ENCODE data around the gene ELAVL2.
"Not testable (repeated sequence)": the region's sequence is repeated elsewhere in the genome, so short reads cannot be mapped to it uniquely, and the experiment has no call there.

The ELAVL2 gene

DNA sequence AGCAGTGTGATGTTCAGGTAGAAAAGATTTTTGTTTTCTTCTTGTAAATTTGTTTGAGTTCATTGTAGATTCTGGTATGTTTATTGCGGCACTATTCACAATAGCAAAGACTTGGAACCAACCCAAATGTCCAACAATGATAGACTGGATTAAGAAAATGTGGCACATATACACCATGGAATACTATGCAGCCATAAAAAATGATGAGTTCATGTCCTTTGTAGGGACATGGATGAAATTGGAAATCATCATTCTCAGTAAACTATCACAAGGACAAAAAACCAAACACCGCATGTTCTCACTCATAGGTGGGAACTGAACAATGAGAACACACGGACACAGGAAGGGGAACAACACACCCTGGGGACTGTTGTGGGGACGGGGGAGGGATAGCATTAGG, 103.0 kb downstream of the ELAVL2 start:
- DNase-seq (ENCODE audit: low spot score): not testable (repeated sequence)

DNA sequence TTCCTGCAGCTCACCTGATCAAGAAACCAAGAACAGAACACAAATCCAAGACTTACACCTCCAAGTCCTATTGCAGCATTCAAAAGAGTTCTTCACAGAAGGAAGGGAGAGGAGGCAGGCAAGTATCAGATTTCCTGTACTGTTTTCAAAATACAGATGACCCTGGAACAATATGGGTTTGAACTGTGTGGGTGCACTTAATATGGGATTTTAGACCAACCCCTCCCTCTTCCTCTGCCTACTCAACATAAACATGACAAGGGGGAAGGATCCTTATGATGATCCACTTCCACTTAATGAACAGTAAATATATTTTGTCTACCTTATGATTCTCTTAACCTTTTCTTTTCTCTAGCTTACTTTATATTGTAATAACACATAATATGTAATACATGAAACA, 104.6 kb downstream of the ELAVL2 start:
- no peak for DNase-seq (ENCODE audit: low spot score)

DNA sequence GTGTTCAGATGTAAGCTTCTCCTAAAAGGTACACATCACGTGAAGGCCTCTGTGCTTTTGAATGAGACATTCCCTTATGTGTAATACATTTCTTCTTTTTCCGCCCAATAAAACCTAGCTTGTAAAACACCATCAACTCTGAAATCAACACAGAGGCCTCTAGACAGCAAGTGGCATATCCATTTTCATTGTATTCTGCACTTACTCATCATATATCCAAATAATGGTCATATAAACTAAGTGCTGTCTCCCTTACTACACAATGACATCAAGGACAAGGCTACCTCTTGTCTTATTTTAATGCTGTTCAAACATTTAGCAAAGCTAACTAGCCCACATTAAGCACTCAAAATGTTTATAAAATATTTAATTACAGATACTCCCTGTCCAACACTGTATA, 108.5 kb downstream of the ELAVL2 start:
- no peak for DNase-seq (ENCODE audit: low spot score)

DNA sequence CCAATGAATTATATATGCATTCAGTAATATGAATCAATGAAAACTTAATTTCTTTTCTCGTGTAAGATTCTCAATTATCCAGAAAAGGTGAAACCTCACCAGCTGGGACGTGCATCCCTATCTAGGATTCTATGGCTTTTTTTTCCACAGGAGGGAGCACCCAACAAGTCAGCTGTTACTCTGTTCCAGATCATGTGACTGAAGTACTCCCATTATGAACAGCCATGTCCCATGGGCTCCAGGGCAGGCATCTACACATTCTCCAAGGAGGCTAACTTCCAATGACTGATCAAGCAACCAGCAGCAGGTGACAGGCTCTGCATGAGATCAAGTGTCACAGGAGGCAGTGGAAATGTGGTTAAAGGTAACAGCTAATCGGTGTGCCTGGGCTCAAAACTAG, 118.8 kb downstream of the ELAVL2 start:
- DNase-seq (ENCODE audit: low spot score): no peak

DNA sequence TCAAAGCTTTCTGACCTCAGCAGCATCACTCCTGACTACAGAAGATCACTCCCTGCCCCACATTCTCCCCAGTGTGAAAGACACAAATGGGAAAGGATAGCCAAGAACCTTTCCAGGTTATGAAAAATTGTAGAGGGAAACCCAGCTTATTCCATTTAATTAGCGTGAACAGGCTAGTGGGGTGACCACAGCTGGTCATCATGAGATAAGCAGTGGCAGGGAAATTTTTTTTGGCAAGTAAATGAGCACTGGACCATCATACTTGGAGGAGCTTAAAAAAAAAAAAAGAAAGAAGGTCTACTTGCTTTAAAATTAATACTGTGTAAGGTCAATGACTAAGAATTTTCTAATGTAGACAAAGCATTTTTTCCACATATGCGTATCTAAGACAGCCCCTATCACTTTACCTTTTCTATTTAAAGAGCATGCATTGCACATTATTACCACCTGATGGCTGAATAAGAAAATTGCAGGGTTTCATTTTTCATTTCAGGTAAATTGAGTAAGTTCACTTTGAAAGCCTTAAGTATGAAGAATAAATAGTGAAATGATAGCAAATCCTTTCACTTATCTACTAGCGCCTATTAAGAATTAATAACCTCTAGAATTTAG, 123.6 kb downstream of the ELAVL2 start:
- no peak for DNase-seq (ENCODE audit: low spot score)

DNA sequence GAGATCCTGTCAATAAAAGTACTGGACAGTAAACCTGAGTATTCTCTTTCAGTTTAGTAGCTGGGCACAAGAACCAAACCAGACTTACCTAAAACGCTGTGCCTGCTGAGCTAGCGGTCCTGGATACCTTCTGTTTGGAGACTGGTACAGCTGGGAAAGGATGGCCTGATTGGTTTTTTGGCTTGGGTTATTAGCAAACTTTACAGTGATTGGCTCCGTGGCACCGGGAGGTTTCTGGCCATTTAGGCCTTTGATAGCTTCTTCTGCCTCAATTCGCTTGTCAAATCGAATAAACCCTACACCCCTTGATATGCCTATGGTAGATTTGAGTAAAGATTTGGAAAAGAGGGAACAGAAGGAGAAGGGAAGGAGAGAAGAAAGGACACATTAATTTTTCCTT, 124.7 kb downstream of the ELAVL2 start:
- DNase-seq (ENCODE audit: low spot score): no peak

DNA sequence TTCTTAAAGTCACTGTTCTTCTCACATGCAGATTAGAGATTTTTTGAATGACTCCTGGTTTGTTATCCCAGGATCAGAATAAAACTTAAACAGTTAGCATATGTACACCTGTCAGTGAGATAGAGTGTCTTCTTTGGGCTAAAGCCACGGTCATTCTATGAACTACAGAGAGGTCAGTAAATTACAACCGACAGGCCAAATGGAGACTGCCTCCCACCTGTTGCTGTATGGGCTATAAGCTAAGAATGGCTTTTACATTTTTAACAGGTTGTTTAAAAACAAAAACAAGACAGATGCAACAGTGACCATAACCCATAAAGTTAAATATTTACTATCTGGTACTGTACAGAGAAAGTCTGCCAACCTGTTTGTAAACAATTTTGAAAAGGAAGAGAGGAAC, 125.7 kb downstream of the ELAVL2 start:
- no peak for DNase-seq (ENCODE audit: low spot score)

DNA sequence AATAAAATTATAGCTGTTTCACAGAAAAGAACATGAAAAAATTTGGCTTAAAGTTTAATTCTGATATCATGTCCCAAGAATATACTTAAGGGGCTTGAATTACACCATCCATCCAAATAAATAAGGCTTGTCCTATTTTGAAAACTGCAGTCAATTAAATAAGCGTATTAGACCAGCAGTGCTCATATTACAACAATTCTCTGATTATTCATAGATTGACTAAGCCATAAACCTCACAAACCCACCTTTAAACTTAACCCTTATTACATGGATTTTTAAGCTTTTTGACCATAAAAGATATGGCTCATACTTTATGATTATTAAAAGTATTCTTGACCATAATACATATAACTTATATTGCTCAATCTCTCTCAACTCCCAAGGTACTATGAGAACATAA, 127.9 kb downstream of the ELAVL2 start:
- no peak for DNase-seq (ENCODE audit: low spot score)

DNA sequence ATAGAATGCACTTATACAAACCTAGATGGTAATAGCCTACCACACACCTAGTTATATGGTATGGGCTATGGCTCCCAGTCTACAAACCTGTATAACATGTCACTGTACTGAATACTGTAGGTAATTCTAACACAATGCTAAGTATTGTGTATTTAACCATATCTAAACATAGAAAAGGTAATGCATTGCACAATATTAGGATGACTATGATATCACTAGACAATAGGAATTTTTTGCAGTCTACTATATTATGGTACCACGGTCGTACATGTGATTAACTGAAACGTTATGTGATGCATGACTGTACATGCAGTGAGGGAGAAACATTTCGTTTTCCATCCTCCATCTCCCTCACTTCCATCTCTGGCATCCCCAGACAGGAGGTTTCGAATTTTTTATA, 130.5 kb downstream of the ELAVL2 start:
- no peak for DNase-seq (ENCODE audit: low spot score)

DNA sequence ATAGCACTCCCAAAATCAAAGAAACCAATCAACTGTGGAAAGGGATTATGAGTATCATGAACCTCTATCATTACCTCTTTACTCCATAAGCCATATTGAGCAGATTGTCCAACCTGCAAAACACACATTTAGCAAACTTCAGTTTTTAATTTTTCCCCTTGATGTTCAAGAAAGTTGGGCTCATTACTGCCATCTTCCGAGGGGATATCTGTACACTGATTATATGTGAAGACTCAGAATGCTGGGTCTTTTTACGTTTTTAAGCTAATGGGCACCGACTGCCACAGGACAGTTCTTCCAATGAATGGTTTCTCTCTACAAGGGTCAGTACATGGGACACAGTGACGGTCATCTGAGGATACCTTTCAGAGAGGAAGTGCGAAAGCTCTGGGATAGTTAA, 132.7 kb downstream of the ELAVL2 start:
- no peak for DNase-seq (ENCODE audit: low spot score)

DNA sequence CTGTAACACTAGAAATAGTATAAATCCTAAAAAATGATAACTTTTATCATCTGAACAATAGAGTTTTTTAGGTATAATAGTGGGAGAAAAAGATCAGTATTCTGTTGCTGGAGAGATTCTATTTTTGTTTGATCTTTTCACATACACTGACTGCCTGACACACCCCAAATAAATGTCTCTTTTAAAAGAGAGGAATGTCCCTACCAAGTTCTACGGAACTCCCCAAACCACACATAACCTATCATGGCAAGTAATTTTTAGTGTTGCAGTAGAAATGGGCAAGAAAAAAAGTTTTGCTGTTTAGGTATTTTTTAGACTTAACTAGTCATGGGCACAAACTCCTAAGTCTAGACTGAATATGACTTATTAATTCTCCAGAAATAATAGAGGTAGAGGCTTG, 139.1 kb downstream of the ELAVL2 start:
- no peak for DNase-seq (ENCODE audit: low spot score)

DNA sequence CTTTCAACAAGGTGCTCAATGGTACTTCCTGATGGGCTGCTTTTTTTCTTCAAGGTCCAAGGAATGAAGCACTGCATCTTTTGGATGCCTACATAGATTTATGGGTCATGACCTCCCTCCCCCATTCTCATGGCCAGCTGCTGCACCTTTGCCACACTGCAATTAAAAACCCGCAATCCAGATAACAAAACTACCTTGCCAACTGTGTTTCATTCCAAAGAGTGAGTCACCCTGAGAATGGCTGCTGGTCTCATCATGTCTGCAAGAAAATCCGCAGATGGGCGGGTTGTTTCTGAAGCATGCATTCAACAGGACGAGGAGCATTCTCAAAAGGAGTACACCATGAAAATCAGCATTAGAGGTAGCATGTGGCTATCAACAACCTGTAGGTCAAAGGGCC, 139.8 kb downstream of the ELAVL2 start:
- no peak for DNase-seq (ENCODE audit: low spot score)

DNA sequence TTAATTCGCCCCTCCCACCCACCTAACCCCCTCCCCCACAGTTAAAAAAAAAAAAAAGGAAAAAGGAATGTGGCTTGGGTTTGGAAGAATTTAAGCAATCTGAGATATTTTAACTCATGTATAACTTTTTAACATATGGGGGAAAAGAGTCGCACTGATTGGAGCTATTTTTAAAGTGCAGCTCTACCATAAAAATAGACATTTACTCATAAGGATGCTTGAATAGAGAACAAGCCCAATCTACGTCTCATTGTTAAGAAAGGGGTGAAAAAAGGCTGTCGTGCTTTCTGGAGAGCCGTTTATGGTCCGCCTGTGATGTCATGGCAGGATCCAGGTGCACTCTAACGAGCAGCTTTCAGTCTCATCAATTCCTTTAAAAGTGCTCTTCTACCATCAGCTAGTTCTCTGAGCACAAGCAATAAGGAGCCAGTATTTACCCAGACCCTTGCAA, 142.4 kb downstream of the ELAVL2 start:
- no peak for DNase-seq (ENCODE audit: low spot score)

DNA sequence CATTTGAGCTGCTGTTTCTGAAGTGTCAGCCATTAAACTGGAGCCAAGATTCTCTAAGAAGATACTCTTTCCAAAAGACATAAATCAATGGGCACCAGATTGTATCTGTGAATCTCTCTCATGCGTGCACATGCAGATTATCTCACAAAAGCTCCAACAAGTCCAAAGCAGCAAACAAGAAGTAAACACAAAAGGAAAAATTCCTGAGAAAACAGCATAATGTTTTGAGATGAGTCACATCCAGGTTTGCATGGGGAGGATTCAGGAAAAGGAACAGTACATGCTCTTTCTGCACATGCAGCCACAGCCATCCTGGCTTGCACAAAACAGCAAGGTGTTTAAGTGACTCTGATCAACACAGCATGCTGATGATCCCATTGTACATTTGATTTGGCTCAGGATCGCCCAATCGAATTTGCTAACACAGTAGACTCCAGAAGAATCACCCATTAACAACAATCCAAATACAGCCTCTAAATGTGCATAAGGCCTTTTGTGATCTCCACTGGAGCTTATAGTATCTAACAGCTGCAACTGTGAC, 143.1 kb downstream of the ELAVL2 start:
- DNase-seq (ENCODE audit: low spot score): no peak

DNA sequence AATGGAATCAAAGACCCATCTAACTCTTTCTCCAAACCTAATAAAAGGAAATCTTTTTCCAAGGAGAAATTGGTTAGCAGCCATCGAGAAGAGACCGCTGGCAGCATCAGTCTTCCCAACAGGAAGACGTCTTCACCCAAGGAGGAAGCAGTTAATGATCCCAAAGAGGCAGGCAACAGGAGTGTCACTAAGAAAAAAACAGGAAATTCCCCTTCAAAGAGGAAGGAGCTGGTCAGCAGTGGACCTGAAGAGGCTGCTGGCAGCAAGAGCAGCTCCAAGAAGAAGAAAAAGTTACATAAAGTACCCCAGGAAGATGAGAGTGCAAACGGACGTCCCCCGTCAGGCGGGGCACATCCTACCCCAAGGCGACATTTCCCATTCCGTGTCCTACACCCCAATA, 143.7 kb downstream of the ELAVL2 start:
- no peak for DNase-seq (ENCODE audit: low spot score)

DNA sequence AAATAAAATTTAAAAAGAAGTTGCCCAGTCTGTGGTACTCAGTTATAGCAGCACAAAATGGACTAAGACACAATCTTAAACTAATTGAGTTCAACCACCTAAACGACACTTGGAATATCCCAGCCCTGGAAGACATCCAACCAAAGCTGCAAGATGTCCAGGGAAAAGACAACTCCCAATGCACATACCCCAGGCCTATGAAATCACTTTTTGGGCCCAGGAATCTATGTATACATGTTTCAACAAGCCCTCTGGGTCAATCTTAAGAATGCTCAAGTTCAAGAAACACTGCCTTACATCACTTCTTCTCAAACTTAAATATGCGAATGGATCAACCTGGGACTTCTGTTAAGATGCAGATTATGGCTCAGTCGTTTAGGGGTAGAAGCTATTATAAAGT, 148.6 kb downstream of the ELAVL2 start:
- DNase-seq (ENCODE audit: low spot score): no peak

DNA sequence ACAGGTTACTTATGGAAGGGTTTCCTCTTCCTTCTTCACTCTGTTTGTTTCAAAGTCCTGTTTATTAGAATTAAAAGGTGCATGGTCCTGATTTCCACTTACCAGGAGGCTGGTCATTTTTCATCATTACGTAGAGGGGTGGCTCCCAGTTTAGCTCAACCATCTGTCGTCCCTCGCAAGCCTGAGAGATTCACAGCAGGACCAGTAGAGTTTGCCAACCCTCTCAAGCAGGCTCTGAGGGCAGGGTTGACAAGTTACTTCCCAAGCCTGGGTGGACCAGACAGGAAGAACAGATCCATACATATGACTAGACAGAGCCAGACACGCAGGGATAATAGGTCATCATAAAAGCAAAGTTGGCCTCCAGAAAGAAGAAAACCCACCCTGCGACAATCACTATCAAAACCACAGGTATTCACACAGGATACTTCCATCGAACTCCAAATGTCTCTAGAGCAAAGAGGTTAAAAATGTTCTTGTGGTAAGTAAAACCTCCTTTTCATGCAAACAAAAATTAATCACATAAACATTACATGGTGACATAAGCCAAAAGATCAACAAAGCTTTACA, 151.9 kb downstream of the ELAVL2 start:
- DNase-seq (ENCODE audit: low spot score): no peak

DNA sequence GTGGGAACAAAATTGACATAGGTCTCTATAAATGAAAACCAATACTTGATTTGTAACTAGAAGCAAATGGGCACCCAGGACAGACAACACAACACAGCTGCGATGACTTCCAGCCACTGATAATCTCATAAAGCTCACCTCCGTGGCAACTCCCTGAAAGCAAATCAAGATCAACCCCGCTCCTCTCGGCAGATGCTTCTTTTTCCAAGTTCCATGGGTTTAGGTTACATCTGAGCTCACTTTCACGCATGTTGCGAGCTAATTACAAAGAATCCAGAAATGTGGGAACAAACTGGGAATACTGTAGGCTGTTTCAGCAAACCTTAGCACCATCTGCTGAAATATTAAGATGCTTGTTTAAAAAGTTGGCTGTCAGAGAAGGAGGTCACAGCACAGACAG, 153.9 kb downstream of the ELAVL2 start:
- DNase-seq (ENCODE audit: low spot score): no peak

DNA sequence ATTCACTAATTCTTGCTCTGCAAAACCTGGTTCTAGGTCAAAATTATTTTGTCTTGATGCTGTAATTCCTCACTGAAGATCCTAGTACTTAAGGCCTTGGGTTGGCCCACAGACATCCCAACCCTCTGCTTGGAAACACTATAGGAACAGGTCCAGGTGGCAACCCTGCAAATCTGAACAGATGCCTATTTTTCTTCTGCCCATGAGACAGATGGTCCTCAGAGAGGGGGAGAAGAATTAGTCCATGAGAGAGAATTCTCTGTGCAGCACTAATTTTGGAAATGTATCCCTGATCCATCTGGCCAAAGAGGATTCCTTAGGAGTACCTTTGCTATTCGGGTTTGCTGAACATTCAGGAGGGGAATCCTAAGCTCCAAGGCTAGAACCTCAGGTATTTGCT, 156.3 kb downstream of the ELAVL2 start:
- no peak for DNase-seq (ENCODE audit: low spot score)

DNA sequence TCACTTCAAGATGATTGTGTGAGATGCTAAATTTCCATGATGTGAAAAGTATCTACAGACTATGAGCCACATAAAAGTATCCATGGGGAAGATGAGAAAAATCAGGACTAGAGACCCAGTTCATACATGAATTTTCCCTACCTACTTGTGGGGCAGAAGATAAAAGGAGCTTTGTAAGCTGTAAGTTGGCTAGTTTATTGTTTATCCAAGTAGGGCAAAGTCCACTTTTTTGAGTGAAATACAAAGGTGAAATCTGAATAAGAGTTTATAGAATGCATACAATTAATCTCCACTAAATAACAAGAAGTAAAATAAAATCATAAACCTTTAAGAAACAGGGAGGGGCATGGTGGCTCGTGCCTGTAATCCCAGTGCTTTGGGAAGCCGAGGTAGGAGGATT, 160.4 kb downstream of the ELAVL2 start:
- DNase-seq (ENCODE audit: low spot score): no peak

DNA sequence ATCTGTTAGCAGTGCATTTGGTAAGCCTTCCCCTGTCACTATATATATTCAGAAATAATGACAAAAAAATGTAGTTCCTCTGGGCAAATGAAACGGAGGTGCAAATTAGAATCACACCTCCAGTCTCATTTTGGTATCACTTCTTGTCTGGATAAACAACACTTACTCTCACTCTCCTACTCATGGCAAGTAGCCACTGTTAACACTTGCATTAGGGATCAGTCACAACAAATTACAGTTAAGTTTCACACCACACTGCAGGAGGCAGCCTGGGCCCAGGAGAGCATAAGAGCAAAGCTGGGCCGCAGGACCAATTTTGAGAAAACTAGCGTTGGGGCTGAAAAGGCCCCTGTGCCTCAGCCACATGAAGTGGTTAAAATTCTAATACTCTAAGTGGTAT, 161.0 kb downstream of the ELAVL2 start:
- DNase-seq (ENCODE audit: low spot score): no peak

DNA sequence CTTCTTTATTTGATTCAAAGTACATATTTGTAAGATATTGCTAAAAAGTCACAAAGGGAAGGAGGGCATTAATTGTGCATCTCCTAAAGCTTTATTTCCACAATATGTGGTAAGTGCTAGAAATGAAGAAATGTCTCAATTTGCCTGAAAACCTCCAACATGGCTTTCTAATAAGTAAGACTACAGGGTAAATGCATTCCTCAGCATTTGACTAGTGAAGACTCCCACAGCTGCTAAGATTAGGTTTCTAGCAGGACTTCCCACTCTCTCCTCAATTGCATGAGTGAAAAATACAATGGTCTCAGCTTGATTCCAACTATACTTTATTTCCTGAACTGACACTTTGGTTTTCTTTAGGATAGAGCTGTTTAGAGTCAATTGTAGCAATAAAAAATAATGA, 162.1 kb downstream of the ELAVL2 start:
- DNase-seq (ENCODE audit: low spot score): no peak

DNA sequence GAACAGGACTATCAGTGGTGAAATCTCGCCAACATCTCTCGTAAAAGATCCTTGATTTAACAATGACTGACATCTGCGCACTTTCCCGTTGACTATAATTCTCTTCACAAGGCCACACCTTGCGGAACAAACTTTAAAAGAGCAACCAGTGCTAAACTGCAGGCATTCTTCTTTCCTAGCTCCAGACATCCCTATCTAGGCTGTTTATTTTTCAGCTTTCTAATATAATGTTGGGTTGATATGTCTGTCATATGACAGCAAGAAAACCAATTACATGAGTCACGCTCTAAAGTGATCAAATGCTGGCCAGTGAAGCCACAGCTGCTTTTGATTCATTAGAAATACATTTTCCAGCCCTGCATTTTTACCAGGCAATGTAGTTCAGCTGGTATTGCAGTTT, 162.5 kb downstream of the ELAVL2 start:
- no peak for DNase-seq (ENCODE audit: low spot score)

DNA sequence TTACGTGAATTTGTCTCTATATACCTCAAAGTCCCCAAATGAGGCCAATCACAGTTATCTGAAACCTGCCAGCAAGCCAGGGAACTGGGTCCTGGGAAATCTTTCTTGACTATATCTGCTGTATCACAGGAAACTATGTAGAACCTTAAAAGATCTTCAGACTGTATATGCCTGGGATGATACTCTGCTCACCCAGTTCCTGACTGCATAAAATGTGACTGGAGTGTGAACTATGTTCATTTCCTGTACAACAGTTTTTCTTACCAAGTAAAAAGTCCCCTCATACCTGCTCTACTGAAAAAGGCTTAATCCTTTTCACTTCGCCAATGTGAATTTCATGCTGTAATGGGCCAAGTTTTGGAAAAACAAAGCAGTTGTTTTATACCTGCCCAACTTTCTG, 162.9 kb downstream of the ELAVL2 start:
- no peak for DNase-seq (ENCODE audit: low spot score)
